ENCODE measurements around the gene EXOC3L4.
A peak's percentile ranks its signal among the peaks of the same experiment; 100 is the strongest.

The EXOC3L4 gene

GRCh38 chr14:103089386-103090335, 4.9 kb upstream of the EXOC3L4 start:
- no peak for TF ChIP-seq CTCF (conservative IDR thresholded peaks at IDR 0.05)

GRCh38 chr14:103090481-103091020, 4.0 kb upstream of the EXOC3L4 start:
- TF ChIP-seq CTCF (conservative IDR thresholded peaks at IDR 0.05) = no peak
- no peak overlapping the region; the same call in 1 of the 2 replicates for H3K27ac ChIP-seq

More at GRCh38 chr14:103089386-103090335, 4.9 kb upstream of the EXOC3L4 start:
- H3K27ac ChIP-seq = no peak overlapping the region

GRCh38 chr14:103091041-103091882, 3.3 kb upstream of the EXOC3L4 start:
- peak; percentile 61 for TF ChIP-seq CTCF (conservative IDR thresholded peaks at IDR 0.05)
- H3K27ac ChIP-seq = peak overlapping the region; percentile 66; the same call in 1 of the 2 replicates

GRCh38 chr14:103091883-103092222, 2.7 kb upstream of the EXOC3L4 start:
- H3K27ac ChIP-seq = peak overlapping the region; percentile 66; the same call in 1 of the 2 replicates
- 0 out of 2 replicates have a peak, but pooled peaks have one; percentile 23 for TF ChIP-seq CTCF (conservative IDR thresholded peaks at IDR 0.05)

- TF ChIP-seq CTCF (conservative IDR thresholded peaks at IDR 0.05) = no peak
- H3K27ac ChIP-seq = no peak overlapping the region
Observed at GRCh38 chr14:103093856-103094405, 594 bp upstream of the EXOC3L4 start.

- no peak for TF ChIP-seq CTCF (conservative IDR thresholded peaks at IDR 0.05)
- no peak overlapping the region for H3K27ac ChIP-seq
Observed at GRCh38 chr14:103095210-103095778, 769 bp downstream of the EXOC3L4 start.
